IPS-18c (cell line): ENCODE data around the gene VASH1.
"Not testable (repeated sequence)": the region's sequence is repeated elsewhere in the genome, so short reads cannot be mapped to it uniquely, and the experiment has no call there.

Experiments used
- H3K4me3 ChIP-seq: 2 replicates; pipeline ENCODE4 v1.7.0; 2013; ENCODE audit warnings: low read depth, mild to moderate bottlenecking, low read length, moderate library complexity; ENCODE audit not compliant: insufficient read depth
- H3K9me3 ChIP-seq: one replicate; pipeline ENCODE4 v1.6.1; 2013; ENCODE audit warnings: mild to moderate bottlenecking, low read length, moderate library complexity; ENCODE audit not compliant: control insufficient read depth, insufficient read depth

VASH1 gene

GRCh38 chr14:76761136-76761959 lies at the start of gene VASH1:
TSS of gene VASH1 (plus strand) at chr14:76761468. CDS start at chr14:76762822, 1,354 bp downstream.
- peak within 1 kb of the TSS; percentile 69 for H3K4me3 ChIP-seq

DNA sequence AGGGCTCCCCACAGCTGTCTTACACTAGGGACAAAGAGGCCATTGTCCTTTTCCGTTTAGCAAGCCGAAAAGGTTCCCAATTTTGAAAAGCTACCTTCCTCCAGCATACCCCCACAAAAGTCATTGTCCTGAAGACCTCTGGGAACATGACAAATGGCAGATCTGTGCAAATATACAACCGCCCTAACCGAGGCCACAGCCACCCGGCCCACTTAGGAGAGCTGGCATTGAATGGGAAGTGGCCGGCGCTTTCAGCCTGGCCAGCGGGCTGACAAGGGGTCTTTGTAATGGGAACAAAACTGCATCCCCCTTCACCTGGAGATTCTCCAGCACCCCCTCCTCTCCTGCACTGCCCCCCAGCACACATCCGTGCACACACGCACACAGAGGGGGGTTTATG lies 48.1 kb upstream of the VASH1 start:
- no peak overlapping the region for H3K4me3 ChIP-seq
- H3K9me3 ChIP-seq: no peaks in the 10 kb centered on the region

More at GRCh38 chr14:76761136-76761959, at the start of gene VASH1:
- no peaks in the 10 kb centered on the region for H3K9me3 ChIP-seq

DNA sequence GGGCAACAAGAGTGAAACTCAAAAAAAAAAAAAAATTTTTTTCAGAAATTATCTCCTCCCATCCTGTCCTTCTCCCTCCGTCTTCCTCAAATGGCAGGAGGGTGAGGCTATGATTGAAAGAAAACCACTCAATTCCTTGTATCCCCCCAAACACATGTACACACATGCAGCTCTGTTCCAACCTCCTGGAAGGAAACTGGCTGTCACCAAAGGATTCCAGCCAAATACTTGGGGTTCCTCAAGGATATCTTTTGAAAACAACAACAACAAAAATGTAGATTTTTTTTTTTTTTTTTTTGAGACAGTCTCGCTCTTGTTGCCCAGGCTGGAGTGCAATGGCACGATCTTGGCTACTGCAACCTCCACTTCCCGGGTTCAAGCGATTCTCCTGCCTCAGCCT lies 46.8 kb upstream of the VASH1 start:
- no peaks in the 10 kb centered on the region for H3K9me3 ChIP-seq
- no peak overlapping the region for H3K4me3 ChIP-seq

- Histone ChIP-seq H3K4me3 (no peak overlapping the region), H3K9me3 (no peaks in the 10 kb centered on the region)
Observed at GRCh38 chr14:76715101-76715500, 46.2 kb upstream of the VASH1 start.

DNA sequence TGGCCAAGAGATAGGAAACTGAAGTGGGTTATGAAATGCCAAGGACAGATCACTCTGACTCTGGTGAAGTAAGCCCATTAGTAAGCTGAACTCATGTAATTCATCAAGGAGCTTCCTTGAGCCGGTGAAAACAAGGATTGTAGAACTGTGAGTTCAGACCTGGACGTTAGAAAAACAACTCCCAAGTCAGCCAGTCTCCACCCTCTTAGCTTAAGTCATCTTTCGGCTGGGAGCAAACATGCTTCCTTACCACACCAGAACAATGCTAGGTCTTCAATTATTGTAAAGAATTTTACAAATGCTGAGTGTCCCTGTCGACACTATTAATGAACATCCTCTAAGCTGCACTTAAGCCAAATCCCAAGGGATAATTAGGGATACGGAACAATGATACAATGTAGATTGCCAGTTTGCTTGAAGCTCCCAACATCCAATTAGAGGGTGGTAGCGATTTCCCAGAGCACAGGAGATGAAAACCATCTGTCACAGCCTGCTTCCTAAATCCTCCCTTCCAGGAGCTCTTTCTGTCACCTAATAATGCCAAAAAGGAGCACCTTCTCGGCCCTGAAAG lies 45.7 kb upstream of the VASH1 start:
- no peak overlapping the region for H3K4me3 ChIP-seq
- H3K9me3 ChIP-seq: no peaks in the 10 kb centered on the region

GRCh38 chr14:76716285-76716684 lies 45.0 kb upstream of the VASH1 start:
- no peak overlapping the region for H3K4me3 ChIP-seq
- no peaks in the 10 kb centered on the region for H3K9me3 ChIP-seq

- H3K9me3 ChIP-seq: no peaks in the 10 kb centered on the region
Observed at GRCh38 chr14:76717508-76718290, 43.6 kb upstream of the VASH1 start.

GRCh38 chr14:76718306-76719040 lies 42.8 kb upstream of the VASH1 start:
- no peak overlapping the region for H3K4me3 ChIP-seq
- no peaks in the 10 kb centered on the region for H3K9me3 ChIP-seq

More at GRCh38 chr14:76717508-76718290, 43.6 kb upstream of the VASH1 start:
- no peak overlapping the region for H3K4me3 ChIP-seq

- no peak overlapping the region for H3K4me3 ChIP-seq
- no peaks in the 10 kb centered on the region for H3K9me3 ChIP-seq
Observed at GRCh38 chr14:76719666-76720065, 41.6 kb upstream of the VASH1 start.

DNA sequence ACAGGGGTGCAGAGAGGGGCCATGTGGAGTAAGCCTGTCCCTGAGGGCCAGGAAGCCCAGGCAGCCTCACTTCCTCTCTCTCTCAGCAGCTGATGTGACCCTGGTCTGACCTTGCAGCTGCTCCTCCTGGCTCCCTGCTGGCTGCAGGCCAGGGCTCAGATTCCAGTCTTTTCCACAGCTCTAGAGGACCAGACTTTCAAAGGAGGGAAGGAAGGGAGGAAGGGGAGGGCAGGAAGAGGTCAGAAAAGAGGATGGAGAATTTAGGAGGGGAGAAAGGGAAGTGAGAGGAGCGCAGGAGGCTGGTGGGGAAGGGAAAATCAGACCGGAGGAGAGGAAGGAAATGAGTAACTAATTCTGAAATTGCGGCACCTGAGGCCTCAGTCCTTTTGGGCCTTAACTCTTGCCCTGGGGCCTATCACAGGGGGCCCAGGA lies 40.9 kb upstream of the VASH1 start:
- Histone ChIP-seq H3K4me3 (no peak overlapping the region), H3K9me3 (no peaks in the 10 kb centered on the region)

- not testable (repeated sequence) for H3K9me3 ChIP-seq, H3K4me3 ChIP-seq
Observed at GRCh38 chr14:76721506-76721905, 39.8 kb upstream of the VASH1 start.

GRCh38 chr14:76724651-76725550 lies 36.4 kb upstream of the VASH1 start:
- Histone ChIP-seq H3K9me3 (no peaks in the 10 kb centered on the region), H3K4me3 (no peak overlapping the region)

GRCh38 chr14:76726551-76726970 lies 34.7 kb upstream of the VASH1 start:
- H3K9me3 ChIP-seq: no peaks in the 10 kb centered on the region

DNA sequence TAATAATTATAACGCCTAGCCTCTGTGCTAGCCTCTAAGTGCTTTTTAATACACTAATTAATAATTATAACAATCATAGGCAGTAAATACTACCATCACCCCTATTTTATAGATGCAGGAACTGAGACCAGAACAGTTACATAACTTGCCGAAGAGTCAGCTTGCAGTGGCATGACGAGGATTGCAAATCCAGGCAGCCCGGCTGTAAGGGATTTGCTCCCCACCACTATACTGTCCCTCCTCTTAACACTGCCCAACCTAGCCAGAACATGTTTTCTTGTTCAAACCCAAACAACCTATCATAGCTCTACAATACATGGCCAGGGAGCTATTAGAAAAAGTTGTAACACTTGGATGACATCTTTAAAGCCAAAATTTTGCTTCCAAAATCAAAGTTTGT lies 33.9 kb upstream of the VASH1 start:
- H3K4me3 ChIP-seq: no peak overlapping the region

More at GRCh38 chr14:76726551-76726970, 34.7 kb upstream of the VASH1 start:
- H3K4me3 ChIP-seq: no peak overlapping the region

DNA sequence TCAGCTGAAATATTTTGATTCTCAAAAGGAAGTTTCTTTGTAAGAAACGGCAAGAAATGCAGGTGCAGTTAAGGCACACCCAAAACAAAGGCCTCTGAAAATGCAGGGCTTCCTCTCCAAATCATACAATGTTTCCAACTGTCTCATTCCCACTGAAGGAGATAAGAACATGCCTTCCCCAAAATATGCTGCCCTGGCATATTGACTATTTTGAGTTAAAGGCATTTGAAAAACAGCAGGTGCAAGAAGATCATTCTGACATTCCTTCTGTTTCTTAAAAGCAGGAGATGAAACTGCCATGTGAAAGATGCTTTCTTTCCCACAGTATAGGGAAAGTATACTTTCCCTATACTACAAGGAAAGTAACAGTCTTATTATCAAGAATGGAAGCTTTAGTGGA lies 33.4 kb upstream of the VASH1 start:
- no peaks in the 10 kb centered on the region for H3K9me3 ChIP-seq
- H3K4me3 ChIP-seq: no peak overlapping the region

More for the DNA sequence above, 33.9 kb upstream of the VASH1 start:
- H3K9me3 ChIP-seq: no peaks in the 10 kb centered on the region

DNA sequence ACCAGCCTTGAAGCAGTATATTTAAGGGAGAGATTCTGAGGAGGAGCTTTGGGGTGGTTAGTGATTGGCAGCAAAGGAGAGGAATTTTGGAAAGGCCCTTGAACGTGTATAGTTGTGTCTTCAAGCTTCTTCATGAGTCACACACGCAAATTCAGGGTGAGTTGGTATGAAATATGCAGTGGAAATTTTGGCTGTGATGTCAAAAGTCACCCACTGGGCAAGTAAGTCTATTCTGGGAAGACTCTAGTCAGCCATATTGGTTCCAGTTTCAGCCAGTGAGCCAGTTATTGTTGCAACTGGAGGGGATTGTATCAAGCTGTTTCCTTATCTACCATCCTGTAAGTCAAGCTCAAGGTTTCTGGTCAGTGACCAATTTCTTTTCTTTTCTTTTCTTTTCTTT lies 32.0 kb upstream of the VASH1 start:
- Histone ChIP-seq H3K9me3 (no peaks in the 10 kb centered on the region), H3K4me3 (no peak overlapping the region)
